Pancreas (tissue), 10 donors: ENCODE data around the gene EML6. TPM values are rescaled to one million over a fixed set of nuclear protein-coding genes. Genes with fewer than 3 reads are reported as not detected.

Experiments used
- ATAC-seq, 4 donors: fragments of 200-7000 bp; cut with Tn5 transposase; one replicate each; pipeline versions ENCODE4 v1.8.0 to v1.9.1; 2020; ENCODE audit warnings: mild to moderate bottlenecking in 4 of 4, moderate library complexity in 4 of 4
- DNase-seq, 6 donors: peaks; one replicate each; pipeline ENCODE4 v3.0.0-alpha.2; 2020
- FAIRE-seq: peaks from 2 replicates; lab custom pipeline; 2012; peaks lifted over from hg19 to GRCh38; lab: Jason Lieb, UNC
- H3K27ac ChIP-seq, 4 donors: fragments of 200-600 bp; sonication (generic); 1 replicate in 3 of 4; 2 replicates in 1 of 4; pipeline versions ENCODE4 v1.5.0 to v1.8.0; 2020
- H3K27me3 ChIP-seq, 4 donors: fragments of 200-600 bp; one replicate each; pipeline ENCODE4 v1.8.0; 2021
- H3K36me3 ChIP-seq, 3 donors: fragments of 200-600 bp; sonication (generic) in 1 of 3; one replicate each; pipeline versions ENCODE4 v1.5.0 to v1.8.0; 2020 to 2021
- H3K4me1 ChIP-seq, 3 donors: fragments of 200-600 bp; one replicate each; pipeline ENCODE4 v1.8.0; 2021
- H3K4me3 ChIP-seq, 4 donors: fragments of 200-600 bp; sonication (generic) in 2 of 4; one replicate each; pipeline versions ENCODE4 v1.5.0 to v1.8.0; 2020 to 2021
- H3K9me3 ChIP-seq, 4 donors: fragments of 200-600 bp; one replicate each; pipeline ENCODE4 v1.8.0; 2021
- CTCF ChIP-seq, 4 donors: fragments of 200-600 bp; sonication (generic) in 3 of 4; IDR thresholded peaks; one replicate each; pipeline versions ENCODE4 v1.5.0 to v1.8.0; 2021; ENCODE audit warnings: antibody characterized with exemption in 4 of 4
- WGBS, 2 donors: extraction: QIAGEN DNeasy Blood & Tissue Kit; methylation state at CpG; one replicate each; pipeline ENCODE4 v1.1.7; 2013; 5-methylcytosine and 5-hydroxymethylcytosine counted together
- intact Hi-C, 3 donors: fragments of 100-400 bp; cut with DNase I; formaldehyde crosslinking; loops; one replicate each; pipeline versions ENCODE4 v1.11.1 to v1.14.2; 2022
- polyA plus RNA-seq, 2 donors: library from polyadenylated mRNA; stranded (reverse); fragments of 200-250 nt; gene quantifications; one replicate each; pipeline ENCODE4 v1.2.3, GENCODE V29; 2013
- total RNA-seq, 6 donors: library from RNA; stranded (reverse); fragmentation: NEBNext Ultra II Directional in 4 of 6; extraction: Animal tissue kit (Norgen Biotek cat#: 25700) in 4 of 6; gene quantifications; one replicate each; pipeline versions ENCODE4 v1.2.1 to v1.2.4, GENCODE V29; 2021 to 2023
- donor health status: healthy with polysubstance abuse.
- donor health status: DM: no; HTN: no; CAD: no; lungs with moderate emphysema.
- donor health status: DM: no; HTN: no; CAD: no.
- donor health status: control.
- donor health status: control.
- donor health status: Bipolar disorder and iron deficiency.
- donor health status: DM: yes; HTN: yes; CAD: no.
- donor health status: DM: no; HTN: no; CAD: no.
- donor health status: DM: no; HTN: no; CAD: no.
- donor health status: DM: yes; HTN: yes; CAD: no.

EML6 gene
- total and polyA plus RNA-seq, 8 donors = 1.2 to 4.9 (median 2.2) TPM

GRCh38 chr2:54949431-54949830, 226.0 kb downstream of the EML6 start:
- intact Hi-C loops = no loop called here
- Histone ChIP-seq H3K27ac (no peak overlapping the region), H3K4me3 (no peak overlapping the region), H3K27me3 (no peaks in the 10 kb centered on the region), H3K4me1 (no peaks in the 10 kb centered on the region), H3K36me3 (no peaks in the 10 kb centered on the region), H3K9me3 (no peaks in the 10 kb centered on the region)
- no peak for ATAC-seq
- TF ChIP-seq CTCF (IDR thresholded peaks at IDR 0.05) = no peak
- FAIRE-seq = no peak
- 91 to 97% methylated on average over 6 of the region's 6 CpGs for WGBS, 2 donors
- DNase-seq = no peak

- H3K27ac ChIP-seq = no peak overlapping the region
- WGBS, 2 donors = 92 to 94% methylated on average over 3 of the region's 3 CpGs
- no peak for FAIRE-seq
- TF ChIP-seq CTCF (IDR thresholded peaks at IDR 0.05) = no peak
- ATAC-seq = no peak
- no peaks in the 10 kb centered on the region for H3K9me3 ChIP-seq
- no peak overlapping the region for H3K4me3 ChIP-seq
- H3K27me3 ChIP-seq = no peaks in the 10 kb centered on the region
- H3K36me3 ChIP-seq = no peaks in the 10 kb centered on the region
- no peaks in the 10 kb centered on the region for H3K4me1 ChIP-seq
- DNase-seq = no peak
- intact Hi-C loops = no loop called here
These were observed 227.3 kb downstream of the EML6 start for GRCh38 chr2:54950811-54951210.

GRCh38 chr2:54952425-54952824, 229.0 kb downstream of the EML6 start:
- FAIRE-seq (no peak), ATAC-seq (no peak), DNase-seq (no peak)
- Histone ChIP-seq H3K4me1 (no peaks in the 10 kb centered on the region), H3K27me3 (no peaks in the 10 kb centered on the region), H3K27ac (no peak overlapping the region), H3K4me3 (no peak overlapping the region), H3K9me3 (no peaks in the 10 kb centered on the region), H3K36me3 (no peaks in the 10 kb centered on the region)
- 68 to 78% methylated on average over 5 of the region's 5 CpGs for WGBS, 2 donors
- intact Hi-C loops = no loop called here
- no peak for TF ChIP-seq CTCF (IDR thresholded peaks at IDR 0.05)

GRCh38 chr2:54952978-54953456, 229.6 kb downstream of the EML6 start:
- Histone ChIP-seq H3K27ac (no peak overlapping the region), H3K9me3 (no peaks in the 10 kb centered on the region), H3K36me3 (no peaks in the 10 kb centered on the region), H3K27me3 (no peaks in the 10 kb centered on the region), H3K4me1 (no peaks in the 10 kb centered on the region), H3K4me3 (no peak overlapping the region)
- ATAC-seq (no peak), DNase-seq (no peak), FAIRE-seq (no peak)
- intact Hi-C loops = no loop called here
- WGBS, 2 donors = 74% methylated on average over 9 of the region's 9 CpGs
- no peak for TF ChIP-seq CTCF (IDR thresholded peaks at IDR 0.05)

- intact Hi-C loops = no loop called here
- WGBS, 2 donors = 76 to 83% methylated on average over 8 of the region's 8 CpGs
- no peaks in the 10 kb centered on the region for H3K4me1 ChIP-seq
- no peaks in the 10 kb centered on the region for H3K36me3 ChIP-seq
- no peak for FAIRE-seq
- no peak for DNase-seq
- TF ChIP-seq CTCF (IDR thresholded peaks at IDR 0.05) = no peak
- ATAC-seq = no peak
- no peak overlapping the region for H3K27ac ChIP-seq
- no peaks in the 10 kb centered on the region for H3K9me3 ChIP-seq
- H3K4me3 ChIP-seq = no peak overlapping the region
- H3K27me3 ChIP-seq = no peaks in the 10 kb centered on the region
These were observed 230.7 kb downstream of the EML6 start for GRCh38 chr2:54954158-54954557.
